Measurements from ENCODE around the gene FLNB. TPM values are rescaled to one million over a fixed set of nuclear protein-coding genes. Genes with fewer than 3 reads are reported as not detected.

Gene FLNB
- total and polyA plus RNA-seq, 9 of the 15 experiments (the other 6 are each of a cell fraction or from before 2014, with no cell fraction given): 9.4 to 48.1 (median 25.6) TPM

- CTCF ChIA-PET (ENCODE audit: low intra/inter-chr PET ratio): no interaction called here
- no TSS peak for BruUV-seq (replicated peaks)
- intact Hi-C loops (cut with micrococcal nuclease) (no loop called here), in situ Hi-C loops (cut with MboI) (no loop called here)
- no peak overlapping the region for H2AFZ ChIP-seq (ENCODE audit: low read depth, low read length)
- no peak for FAIRE-seq
- no peaks in the 10 kb centered on the region for H3K9me1 ChIP-seq (ENCODE audit: control insufficient read depth, insufficient read depth, low read length)
- H3K27me3 ChIP-seq (ENCODE audit: control insufficient read depth in 2 of 2, insufficient read depth in 2 of 2, low read length in 2 of 2): no peaks in the 10 kb centered on the region
- ATAC-seq: no peak
- H4K20me1 ChIP-seq (replicated peaks; ENCODE audit: control insufficient read depth, insufficient read depth, low read length): no peaks in the 10 kb centered on the region
- POLR2A ChIA-PET: interaction anchor here (1.2 kb wide), 1 partner anchor 96 kb away, joined by 3 read pairs; the partner anchor contains the start of gene FLNB
- H3K79me2 ChIP-seq (ENCODE audit: control insufficient read depth, insufficient read depth, low read length): no peaks in the 10 kb centered on the region
- WGBS (ENCODE audit: insufficient coverage, low coverage, missing lambda C conversion rate): 73% methylated on average over 7 of the region's 8 CpGs
- no peak overlapping the region for H3K9ac ChIP-seq (ENCODE audit: insufficient read depth in 1 of 2, low read depth in 2 of 2, low read length in 2 of 2)
- no peak for DNase-seq (ENCODE audit: extremely low read depth in 1 of 4, low spot score in 3 of 4)
- no peak overlapping the region for H3K4me2 ChIP-seq (ENCODE audit: insufficient read depth, low read length)
- H3K4me3 ChIP-seq: no peak overlapping the region
- peaks cover 0 to 4% of the 10 kb centered on the region in 2 experiments; a peak in 3 of 5 replicates for H3K4me1 ChIP-seq (replicated peaks in 1 of 2; ENCODE audit: control insufficient read depth in 2 of 2, insufficient read depth in 2 of 2, low read length in 2 of 2)
- peaks cover 63% of the 10 kb centered on the region; the same call in 2 of the 3 replicates for H3K36me3 ChIP-seq (ENCODE audit: control insufficient read depth, insufficient read depth, low read length)
- no peaks in the 10 kb centered on the region for H3K9me3 ChIP-seq (replicated peaks; ENCODE audit: control insufficient read depth, insufficient read depth, low read depth, low read length)
- no peak overlapping the region for H3K27ac ChIP-seq (ENCODE audit: extremely low read depth, low read depth, low read length)
- TF ChIP-seq ZNF444 (CRISPR knock-in tag; IDR thresholded peaks at IDR 0.05) (no peak), ZNF609 (CRISPR knock-in tag; IDR thresholded peaks at IDR 0.05; ENCODE audit: borderline replicate concordance) (no peak), PATZ1 (CRISPR knock-in tag; IDR thresholded peaks at IDR 0.05; ENCODE audit: borderline replicate concordance) (no peak), AFF4 (CRISPR knock-in tag; IDR thresholded peaks at IDR 0.05) (no peak), ZNF280A (IDR thresholded peaks at IDR 0.05; ENCODE audit: low read depth, partially characterized antibody) (no peak), MED1 (CRISPR knock-in tag; IDR thresholded peaks at IDR 0.05; ENCODE audit: borderline replicate concordance) (no peak), ETS2 (tag; IDR thresholded peaks at IDR 0.05; ENCODE audit: borderline replicate concordance, poor library complexity, severe bottlenecking) (no peak)
These were observed 95.9 kb downstream of the FLNB start for GRCh38 chr3:58104151-58104550.

All from K562 (cell line).